Right atrium auricular region (tissue), 2 donors: ENCODE measurements around the gene AMBN. TPM values are rescaled to one million over a fixed set of nuclear protein-coding genes. Genes with fewer than 3 reads are reported as not detected.
A peak's percentile ranks its signal among the peaks of the same experiment; 100 is the strongest.

Experiments used
- DNase-seq: peaks from one replicate; pipeline ENCODE4 v3.0.0-alpha.2; 2019; ENCODE audit warnings: low spot score
- H3K27ac ChIP-seq, 2 donors: fragments of 200-600 bp; sonication (generic); 1 replicate in 1 of 2; 2 replicates in 1 of 2; pipeline ENCODE4 v1.5.1; 2016 to 2019
- H3K27me3 ChIP-seq, 2 donors: fragments of 200-600 bp; sonication (generic); one replicate each; pipeline versions ENCODE4 v1.5.1 to v1.6.0; 2017 to 2019
- H3K36me3 ChIP-seq: fragments of 200-600 bp; sonication (generic); one replicate; pipeline ENCODE4 v1.5.1; 2016
- H3K4me1 ChIP-seq, 2 donors: fragments of 200-600 bp; sonication (generic); one replicate each; pipeline versions ENCODE4 v1.5.1 to v1.6.0; 2017 to 2019
- H3K4me3 ChIP-seq, 2 donors: fragments of 200-600 bp; sonication (generic); 1 replicate in 1 of 2; 2 replicates in 1 of 2; pipeline ENCODE4 v1.5.1; 2017 to 2019; ENCODE audit warnings: mild to moderate bottlenecking in 1 of 2, moderate library complexity in 1 of 2
- H3K9me3 ChIP-seq, 2 donors: fragments of 200-600 bp; sonication (generic); one replicate each; pipeline ENCODE4 v1.5.1; 2019
- total RNA-seq, 2 donors: library from RNA; depleted of rRNA; stranded (reverse); fragments of >200 nt; gene quantifications; one replicate each; pipeline ENCODE4 v1.1.0, GENCODE V29; 2016
- TF ChIP-seq, protein P1 (sequence below), 2 donors: fragments of 200-600 bp; sonication (generic); IDR thresholded peaks; one replicate each; pipeline ENCODE4 v1.5.1; 2019; ENCODE audit warnings: antibody characterized with exemption in 2 of 2

The AMBN gene
- total RNA-seq, 2 donors from 2014 or later = not detected

GRCh38 chr4:70613306-70614183 is 21.5 kb downstream of the AMBN start:
- H3K4me3 ChIP-seq = peak overlapping the region in 1 of 2 donors; percentile 17
- DNase-seq = no peak
- H3K27ac ChIP-seq = no peak overlapping the region
- no peaks in the 10 kb centered on the region for H3K27me3 ChIP-seq
- TF ChIP-seq, protein P1, sequence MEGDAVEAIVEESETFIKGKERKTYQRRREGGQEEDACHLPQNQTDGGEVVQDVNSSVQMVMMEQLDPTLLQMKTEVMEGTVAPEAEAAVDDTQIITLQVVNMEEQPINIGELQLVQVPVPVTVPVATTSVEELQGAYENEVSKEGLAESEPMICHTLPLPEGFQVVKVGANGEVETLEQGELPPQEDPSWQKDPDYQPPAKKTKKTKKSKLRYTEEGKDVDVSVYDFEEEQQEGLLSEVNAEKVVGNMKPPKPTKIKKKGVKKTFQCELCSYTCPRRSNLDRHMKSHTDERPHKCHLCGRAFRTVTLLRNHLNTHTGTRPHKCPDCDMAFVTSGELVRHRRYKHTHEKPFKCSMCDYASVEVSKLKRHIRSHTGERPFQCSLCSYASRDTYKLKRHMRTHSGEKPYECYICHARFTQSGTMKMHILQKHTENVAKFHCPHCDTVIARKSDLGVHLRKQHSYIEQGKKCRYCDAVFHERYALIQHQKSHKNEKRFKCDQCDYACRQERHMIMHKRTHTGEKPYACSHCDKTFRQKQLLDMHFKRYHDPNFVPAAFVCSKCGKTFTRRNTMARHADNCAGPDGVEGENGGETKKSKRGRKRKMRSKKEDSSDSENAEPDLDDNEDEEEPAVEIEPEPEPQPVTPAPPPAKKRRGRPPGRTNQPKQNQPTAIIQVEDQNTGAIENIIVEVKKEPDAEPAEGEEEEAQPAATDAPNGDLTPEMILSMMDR (IDR thresholded peaks at IDR 0.05) = no peak
- no peaks in the 10 kb centered on the region for H3K4me1 ChIP-seq
- no peaks in the 10 kb centered on the region for H3K9me3 ChIP-seq
- H3K36me3 ChIP-seq = no peaks in the 10 kb centered on the region

- H3K4me3 ChIP-seq = no peak overlapping the region
- no peak overlapping the region for H3K27ac ChIP-seq
- no peak for DNase-seq
- no peaks in the 10 kb centered on the region for H3K9me3 ChIP-seq
- H3K27me3 ChIP-seq = no peaks in the 10 kb centered on the region
- TF ChIP-seq, protein P1 (IDR thresholded peaks at IDR 0.05) = no peak
- H3K36me3 ChIP-seq = no peaks in the 10 kb centered on the region
- no peaks in the 10 kb centered on the region for H3K4me1 ChIP-seq
Measured at GRCh38 chr4:70614184-70614555, 22.1 kb downstream of the AMBN start.

DNA sequence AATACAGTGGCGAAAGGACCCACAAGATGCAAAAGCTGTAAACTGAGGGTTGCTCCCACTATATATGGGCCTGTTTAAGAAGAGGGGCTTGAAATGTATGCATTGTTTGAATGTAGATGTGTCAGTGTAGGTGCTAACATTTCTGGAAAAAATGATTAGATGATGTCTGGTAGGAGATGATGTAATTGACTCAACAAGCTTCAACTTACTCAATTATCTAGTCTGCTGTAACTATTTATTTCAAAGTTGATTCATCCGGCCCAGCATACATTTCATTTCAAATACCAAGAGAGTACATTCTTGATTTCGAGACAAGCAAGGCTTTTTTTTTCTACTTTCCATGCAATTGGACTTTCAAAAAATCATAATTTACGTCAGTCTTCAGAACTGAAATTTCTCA is 27.2 kb downstream of the AMBN start:
- Histone ChIP-seq H3K4me3 (no peak overlapping the region), H3K9me3 (no peaks in the 10 kb centered on the region), H3K4me1 (no peaks in the 10 kb centered on the region), H3K36me3 (no peaks in the 10 kb centered on the region), H3K27me3 (no peaks in the 10 kb centered on the region), H3K27ac (no peak overlapping the region)
- TF ChIP-seq, protein P1 (IDR thresholded peaks at IDR 0.05) = no peak
- no peak for DNase-seq

DNA sequence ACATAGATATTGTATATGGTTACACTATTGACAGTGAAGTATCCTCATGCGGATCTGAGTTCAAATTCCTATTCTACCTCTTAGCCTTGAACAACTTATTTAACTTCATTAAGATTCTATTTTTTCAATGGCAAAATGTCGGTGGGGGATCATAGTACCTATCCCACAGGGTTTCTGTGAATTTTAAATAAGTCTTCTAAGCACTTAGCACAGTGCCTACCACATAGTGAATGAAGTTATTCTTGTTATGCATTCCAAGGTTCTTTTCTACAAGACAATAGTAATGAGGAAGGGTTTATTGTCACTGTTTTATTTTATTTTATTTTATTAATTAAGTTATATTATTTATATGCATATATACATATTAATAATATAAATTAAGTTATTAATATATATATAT is 27.7 kb downstream of the AMBN start:
- TF ChIP-seq, protein P1 (IDR thresholded peaks at IDR 0.05) = no peak
- Histone ChIP-seq H3K4me3 (no peak overlapping the region), H3K4me1 (no peaks in the 10 kb centered on the region), H3K36me3 (no peaks in the 10 kb centered on the region), H3K27me3 (no peaks in the 10 kb centered on the region), H3K27ac (no peak overlapping the region), H3K9me3 (no peaks in the 10 kb centered on the region)
- DNase-seq = no peak

DNA sequence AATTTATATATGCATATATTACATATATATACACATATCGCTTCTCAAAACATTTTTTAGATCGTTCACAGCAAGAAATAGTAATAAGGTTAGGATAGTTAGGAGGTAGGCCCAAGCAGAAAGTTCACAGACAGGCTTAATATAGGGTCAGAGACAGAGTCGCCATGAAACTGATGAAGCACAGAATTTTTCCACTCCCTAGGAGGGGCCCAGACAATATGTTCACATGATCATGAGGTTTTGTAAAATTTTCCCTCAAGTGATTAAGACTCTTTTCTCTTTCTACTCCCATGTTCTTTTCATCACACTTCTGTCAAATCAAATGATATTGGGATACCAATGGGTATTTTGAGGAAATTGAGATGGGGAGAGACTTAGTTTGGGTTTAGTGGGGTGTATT is 31.3 kb downstream of the AMBN start:
- TF ChIP-seq, protein P1 (IDR thresholded peaks at IDR 0.05) = no peak
- Histone ChIP-seq H3K4me1 (no peaks in the 10 kb centered on the region), H3K27me3 (no peaks in the 10 kb centered on the region), H3K36me3 (no peaks in the 10 kb centered on the region), H3K4me3 (no peak overlapping the region), H3K9me3 (no peaks in the 10 kb centered on the region), H3K27ac (no peak overlapping the region)
- DNase-seq = no peak
